Right atrium auricular region (tissue), 2 donors: Measurements from ENCODE around the gene COX8C. TPM values are rescaled to one million over a fixed set of nuclear protein-coding genes. Genes with fewer than 3 reads are reported as not detected.

Experiments
- DNase-seq: peaks from one replicate; pipeline ENCODE4 v3.0.0-alpha.2; 2019; ENCODE audit warnings: low spot score
- H3K27ac ChIP-seq, 2 donors: fragments of 200-600 bp; sonication (generic); 1 replicate in 1 of 2; 2 replicates in 1 of 2; pipeline ENCODE4 v1.5.1; 2016 to 2019
- H3K27me3 ChIP-seq, 2 donors: fragments of 200-600 bp; sonication (generic); one replicate each; pipeline versions ENCODE4 v1.5.1 to v1.6.0; 2017 to 2019
- H3K36me3 ChIP-seq: fragments of 200-600 bp; sonication (generic); one replicate; pipeline ENCODE4 v1.5.1; 2016
- H3K4me1 ChIP-seq, 2 donors: fragments of 200-600 bp; sonication (generic); one replicate each; pipeline versions ENCODE4 v1.5.1 to v1.6.0; 2017 to 2019
- H3K4me3 ChIP-seq, 2 donors: fragments of 200-600 bp; sonication (generic); 1 replicate in 1 of 2; 2 replicates in 1 of 2; pipeline ENCODE4 v1.5.1; 2017 to 2019; ENCODE audit warnings: mild to moderate bottlenecking in 1 of 2, moderate library complexity in 1 of 2
- H3K9me3 ChIP-seq, 2 donors: fragments of 200-600 bp; sonication (generic); one replicate each; pipeline ENCODE4 v1.5.1; 2019
- total RNA-seq, 2 donors: library from RNA; depleted of rRNA; stranded (reverse); fragments of >200 nt; gene quantifications; one replicate each; pipeline ENCODE4 v1.1.0, GENCODE V29; 2016
- TF ChIP-seq, protein P1 (sequence below), 2 donors: fragments of 200-600 bp; sonication (generic); IDR thresholded peaks; one replicate each; pipeline ENCODE4 v1.5.1; 2019; ENCODE audit warnings: antibody characterized with exemption in 2 of 2

COX8C gene, protein sequence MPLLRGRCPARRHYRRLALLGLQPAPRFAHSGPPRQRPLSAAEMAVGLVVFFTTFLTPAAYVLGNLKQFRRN
- not detected for total RNA-seq

DNA sequence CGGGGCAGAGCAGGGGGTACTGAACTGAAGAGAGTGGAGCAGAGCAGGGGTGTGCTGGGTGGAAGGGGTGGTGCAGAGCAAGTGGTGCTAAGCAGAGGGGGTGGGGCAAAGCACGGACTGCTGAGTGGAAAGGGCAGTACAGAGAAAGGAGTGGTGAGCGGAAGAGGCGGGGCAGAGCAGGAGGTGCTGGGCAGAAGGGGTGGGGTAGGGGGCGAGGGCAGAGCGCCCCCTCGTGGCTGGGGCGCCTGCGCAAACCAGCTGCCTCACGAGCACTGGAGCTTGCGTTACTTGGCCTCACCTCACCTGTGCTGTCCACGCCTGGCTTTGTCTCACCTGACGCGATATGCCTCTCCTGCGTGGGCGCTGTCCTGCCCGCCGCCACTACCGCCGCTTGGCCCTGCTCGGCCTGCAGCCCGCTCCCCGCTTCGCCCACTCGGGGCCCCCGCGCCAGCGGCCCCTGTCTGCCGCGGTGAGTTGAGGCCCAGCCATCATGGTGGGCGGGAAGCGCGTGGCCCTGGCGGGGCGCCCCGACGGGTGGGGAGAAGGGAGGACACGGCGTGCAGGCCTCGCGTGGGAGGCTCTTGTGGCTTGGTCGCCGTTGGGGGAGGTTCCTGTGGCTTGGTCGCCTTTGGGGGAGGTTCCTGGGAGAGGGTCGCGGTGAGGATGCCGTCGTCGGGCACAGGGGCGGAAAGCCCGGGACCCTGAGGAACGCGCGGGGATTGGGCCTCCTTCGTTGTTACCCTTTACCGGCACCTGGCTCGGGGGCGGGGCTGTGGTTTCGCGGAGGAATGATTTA lies at the start of gene COX8C:
TSS of gene COX8C (plus strand) at position 257 of the 796 bp plus-strand sequence. CDS start at position 344, 87 bp downstream.
- Histone ChIP-seq H3K9me3 (no peaks in the 10 kb centered on the region), H3K4me3 (no peak within 1 kb of the TSS), H3K36me3 (no peaks in the 10 kb centered on the region), H3K4me1 (no peaks in the 10 kb centered on the region), H3K27ac (no peak within 1 kb of the TSS), H3K27me3 (no peaks in the 10 kb centered on the region)
- TF ChIP-seq, protein P1, sequence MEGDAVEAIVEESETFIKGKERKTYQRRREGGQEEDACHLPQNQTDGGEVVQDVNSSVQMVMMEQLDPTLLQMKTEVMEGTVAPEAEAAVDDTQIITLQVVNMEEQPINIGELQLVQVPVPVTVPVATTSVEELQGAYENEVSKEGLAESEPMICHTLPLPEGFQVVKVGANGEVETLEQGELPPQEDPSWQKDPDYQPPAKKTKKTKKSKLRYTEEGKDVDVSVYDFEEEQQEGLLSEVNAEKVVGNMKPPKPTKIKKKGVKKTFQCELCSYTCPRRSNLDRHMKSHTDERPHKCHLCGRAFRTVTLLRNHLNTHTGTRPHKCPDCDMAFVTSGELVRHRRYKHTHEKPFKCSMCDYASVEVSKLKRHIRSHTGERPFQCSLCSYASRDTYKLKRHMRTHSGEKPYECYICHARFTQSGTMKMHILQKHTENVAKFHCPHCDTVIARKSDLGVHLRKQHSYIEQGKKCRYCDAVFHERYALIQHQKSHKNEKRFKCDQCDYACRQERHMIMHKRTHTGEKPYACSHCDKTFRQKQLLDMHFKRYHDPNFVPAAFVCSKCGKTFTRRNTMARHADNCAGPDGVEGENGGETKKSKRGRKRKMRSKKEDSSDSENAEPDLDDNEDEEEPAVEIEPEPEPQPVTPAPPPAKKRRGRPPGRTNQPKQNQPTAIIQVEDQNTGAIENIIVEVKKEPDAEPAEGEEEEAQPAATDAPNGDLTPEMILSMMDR (IDR thresholded peaks at IDR 0.05), result no peak
- no peak for DNase-seq

DNA sequence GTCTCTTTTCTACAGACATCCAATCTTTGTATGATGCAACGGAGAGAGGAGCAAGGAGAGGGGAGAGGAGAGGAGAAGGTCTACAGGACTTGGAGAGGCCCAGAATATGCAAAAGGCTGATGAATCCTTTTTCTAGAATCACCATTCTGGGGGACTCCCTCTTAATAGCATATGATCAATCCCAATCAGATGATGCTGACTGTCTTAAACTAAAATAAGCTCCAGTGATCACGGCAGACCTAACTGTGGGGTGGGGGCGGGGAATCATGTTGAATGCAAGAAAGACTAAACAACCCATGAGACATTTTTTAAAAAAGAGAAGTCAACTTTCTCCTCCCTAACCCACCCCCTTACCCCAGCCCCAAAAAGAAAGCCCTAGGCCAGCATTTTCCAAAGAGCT lies 47.6 kb upstream of the COX8C start:
- no peak overlapping the region for H3K27ac ChIP-seq
- H3K4me3 ChIP-seq, result no peak overlapping the region
- TF ChIP-seq, protein P1 (IDR thresholded peaks at IDR 0.05), result no peak
- H3K4me1 ChIP-seq, result peaks cover 0 to 21% of the 10 kb centered on the region in 2 donors
- H3K9me3 ChIP-seq, result no peaks in the 10 kb centered on the region
- H3K27me3 ChIP-seq, result no peaks in the 10 kb centered on the region
- DNase-seq, result no peak
- H3K36me3 ChIP-seq, result no peaks in the 10 kb centered on the region

DNA sequence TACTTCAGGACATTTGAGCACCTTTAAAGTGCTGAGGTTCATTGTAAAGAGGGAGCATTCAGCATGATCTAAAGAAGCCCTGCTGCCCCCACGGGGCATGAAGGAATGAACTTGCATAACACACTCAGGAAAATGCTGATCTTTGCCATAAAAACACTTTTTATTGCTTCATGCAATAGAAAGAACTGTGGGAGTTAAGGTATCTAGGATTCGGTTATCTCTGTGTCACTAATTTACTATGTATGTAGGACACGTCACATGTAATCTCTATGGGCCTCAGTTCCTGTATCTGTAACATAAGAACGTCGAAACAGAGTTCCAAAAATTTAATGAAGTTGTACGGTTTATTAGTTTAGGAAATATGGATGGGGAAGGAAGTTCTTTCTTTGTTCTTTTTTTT lies 47.1 kb upstream of the COX8C start:
- H3K36me3 ChIP-seq, result no peaks in the 10 kb centered on the region
- no peaks in the 10 kb centered on the region for H3K9me3 ChIP-seq

DNA sequence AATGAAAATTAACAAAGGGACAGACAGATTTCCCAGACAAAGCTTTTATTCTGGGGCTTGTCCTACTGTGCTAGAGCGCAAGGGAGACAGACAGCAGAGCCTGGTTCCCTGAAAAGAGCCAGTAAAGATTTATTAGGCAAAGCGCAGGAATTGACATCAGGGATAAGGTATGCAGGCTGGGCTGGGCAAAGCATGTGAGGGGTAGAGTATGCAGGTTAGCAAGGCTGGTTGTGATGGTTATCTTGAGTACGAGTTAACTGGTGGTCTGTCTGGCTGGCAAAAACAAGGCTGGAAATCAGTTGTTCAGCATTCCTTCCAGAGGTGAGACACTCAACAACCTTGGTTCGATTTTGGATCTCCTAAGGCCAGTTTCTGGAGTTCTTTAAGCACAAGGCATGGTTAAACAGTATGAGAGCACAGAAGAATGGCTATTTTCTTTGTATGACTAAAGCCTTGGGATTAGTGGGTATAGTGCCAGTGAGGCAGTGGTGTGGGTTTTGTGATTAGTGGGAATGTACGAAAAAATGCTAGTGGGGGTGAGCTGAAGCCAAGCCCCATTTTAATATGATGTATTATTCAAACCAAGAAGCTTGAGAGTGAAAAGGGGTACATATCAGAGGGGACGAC lies 45.0 kb upstream of the COX8C start:
- H3K27ac ChIP-seq, result no peak overlapping the region
- peaks cover 0 to 39% of the 10 kb centered on the region in 2 donors for H3K4me1 ChIP-seq
- no peaks in the 10 kb centered on the region for H3K27me3 ChIP-seq
- H3K4me3 ChIP-seq, result no peak overlapping the region
- no peak for DNase-seq
- TF ChIP-seq, protein P1 (IDR thresholded peaks at IDR 0.05), result no peak
- H3K9me3 ChIP-seq, result no peaks in the 10 kb centered on the region
- no peaks in the 10 kb centered on the region for H3K36me3 ChIP-seq

More for the DNA sequence above, 47.1 kb upstream of the COX8C start:
- Histone ChIP-seq H3K4me1 (peaks cover 0 to 25% of the 10 kb centered on the region in 2 donors), H3K4me3 (no peak overlapping the region), H3K27me3 (no peaks in the 10 kb centered on the region), H3K27ac (no peak overlapping the region)
- TF ChIP-seq, protein P1 (IDR thresholded peaks at IDR 0.05), result no peak
- DNase-seq, result no peak

DNA sequence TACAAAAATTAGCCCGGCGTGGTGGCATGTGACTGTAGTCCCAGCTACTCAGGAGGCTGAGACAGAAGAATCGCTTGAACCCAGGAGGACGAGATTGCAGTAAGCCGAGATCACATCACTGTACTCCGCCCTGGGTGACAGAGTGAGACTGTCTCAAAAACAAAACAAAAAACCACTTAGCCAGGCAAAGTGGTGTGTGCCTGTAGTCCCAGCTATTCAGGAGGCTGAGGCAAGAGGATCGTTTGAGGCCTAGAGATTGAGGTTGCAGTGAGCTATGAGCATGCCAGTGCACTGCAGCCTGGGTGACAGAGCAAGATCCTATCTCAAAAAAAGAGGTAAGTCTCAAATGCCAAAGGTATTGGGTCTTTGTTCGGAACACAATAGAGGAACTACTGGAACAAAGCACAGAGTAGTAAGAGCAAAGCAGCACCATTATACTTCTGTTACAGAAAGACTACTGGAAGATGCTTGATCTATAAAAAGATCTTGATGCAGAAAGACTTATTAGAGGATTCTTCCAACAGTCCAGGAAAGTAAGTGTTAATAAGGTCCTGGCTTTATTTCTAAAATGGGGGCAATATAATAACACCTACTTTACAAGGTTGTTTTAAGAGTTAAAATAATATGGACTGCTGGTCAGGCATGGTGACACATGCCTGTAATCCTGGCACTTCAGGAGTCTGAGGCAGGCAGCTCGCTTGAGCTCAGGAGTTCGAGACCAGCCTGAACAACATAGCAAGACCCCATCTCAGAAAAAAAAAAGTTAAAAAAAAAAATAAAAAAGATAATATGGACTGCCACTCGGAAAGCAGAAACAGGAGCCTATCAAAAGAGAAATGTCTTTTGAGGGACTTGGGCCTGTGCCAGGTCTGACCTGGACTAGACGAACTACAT lies 44.0 kb upstream of the COX8C start:
- H3K4me3 ChIP-seq, result no peak overlapping the region
- no peaks in the 10 kb centered on the region for H3K27me3 ChIP-seq
- H3K27ac ChIP-seq, result no peak overlapping the region
- H3K9me3 ChIP-seq, result no peaks in the 10 kb centered on the region
- peaks cover 0 to 44% of the 10 kb centered on the region in 2 donors for H3K4me1 ChIP-seq
- H3K36me3 ChIP-seq, result no peaks in the 10 kb centered on the region
- TF ChIP-seq, protein P1 (IDR thresholded peaks at IDR 0.05), result no peak
- no peak for DNase-seq
